Measurements from ENCODE around the gene ATP9B.

- TF ChIP-seq CTCF (IDR thresholded peaks at IDR 0.05) (no peak), POLR2AphosphoS5 (IDR thresholded peaks at IDR 0.05) (no peak), POLR2A (IDR thresholded peaks at IDR 0.05; ENCODE audit: low read depth) (no peak), EP300 (IDR thresholded peaks at IDR 0.05) (no peak)
Observed at GRCh38 chr18:79395308-79395640, 326.1 kb downstream of the ATP9B start.
